ENCODE data around the gene C6orf52. TPM values are rescaled to one million over a fixed set of nuclear protein-coding genes. Genes with fewer than 3 reads are reported as not detected.

Gene C6orf52
- total RNA-seq, 1 experiment from 2014 or later: 6.5 TPM

DNA sequence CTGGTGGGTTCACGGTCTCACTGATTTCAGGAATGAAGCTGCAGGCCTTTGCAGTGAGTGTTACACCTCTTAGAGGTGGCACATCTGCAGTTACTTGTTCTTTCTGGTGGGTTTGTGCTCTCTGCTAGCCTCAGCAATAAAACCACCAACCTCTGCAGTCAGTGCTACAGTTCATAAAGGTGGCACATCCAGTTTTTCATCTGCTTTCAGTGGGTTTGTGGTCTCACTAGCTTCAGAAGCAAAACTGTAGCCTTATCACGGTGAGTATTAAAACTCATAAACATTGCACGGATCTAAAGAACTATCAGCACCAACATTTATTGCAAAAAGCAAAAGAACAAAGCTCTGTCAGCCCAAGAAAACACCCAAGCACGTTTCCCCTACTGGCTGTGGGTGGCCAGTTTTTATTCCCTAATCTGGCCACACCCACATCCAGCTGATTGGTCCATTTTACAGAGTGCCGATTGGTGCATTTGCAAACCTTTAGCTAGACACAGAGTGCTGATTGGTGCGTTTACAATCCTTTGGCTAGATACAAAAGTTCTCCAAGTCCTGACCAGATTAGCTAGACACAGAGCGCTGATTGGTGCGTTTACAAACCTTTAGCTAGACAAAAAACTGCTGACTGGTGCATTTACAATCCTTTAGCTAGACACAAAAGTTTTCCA, 25.0 kb upstream of the C6orf52 start:
- Histone ChIP-seq H3K4me3 (ENCODE audit: low read depth in 2 of 2, low read length in 2 of 2) (no peak overlapping the region), H3K27ac (ENCODE audit: low read length) (no peak overlapping the region), H3K9me3 (ENCODE audit: control insufficient read depth, insufficient read depth, low read depth, low read length) (no peaks in the 10 kb centered on the region), H3K4me1 (ENCODE audit: control insufficient read depth, insufficient read depth, low read length) (peaks cover 9% of the 10 kb centered on the region), H3K36me3 (ENCODE audit: control insufficient read depth, insufficient read depth, low read length) (no peaks in the 10 kb centered on the region), H3K27me3 (ENCODE audit: control insufficient read depth, insufficient read depth, low read length) (no peaks in the 10 kb centered on the region)
- ATAC-seq (no peak), DNase-seq (ENCODE audit: low read depth, low spot score) (no peak)
- POLR2A ChIA-PET: interaction anchor here (0.6 kb wide), 1 partner anchor 30 kb away, joined by 3 read pairs; no protein-coding TSS in a partner anchor
- TF ChIP-seq, protein P1, sequence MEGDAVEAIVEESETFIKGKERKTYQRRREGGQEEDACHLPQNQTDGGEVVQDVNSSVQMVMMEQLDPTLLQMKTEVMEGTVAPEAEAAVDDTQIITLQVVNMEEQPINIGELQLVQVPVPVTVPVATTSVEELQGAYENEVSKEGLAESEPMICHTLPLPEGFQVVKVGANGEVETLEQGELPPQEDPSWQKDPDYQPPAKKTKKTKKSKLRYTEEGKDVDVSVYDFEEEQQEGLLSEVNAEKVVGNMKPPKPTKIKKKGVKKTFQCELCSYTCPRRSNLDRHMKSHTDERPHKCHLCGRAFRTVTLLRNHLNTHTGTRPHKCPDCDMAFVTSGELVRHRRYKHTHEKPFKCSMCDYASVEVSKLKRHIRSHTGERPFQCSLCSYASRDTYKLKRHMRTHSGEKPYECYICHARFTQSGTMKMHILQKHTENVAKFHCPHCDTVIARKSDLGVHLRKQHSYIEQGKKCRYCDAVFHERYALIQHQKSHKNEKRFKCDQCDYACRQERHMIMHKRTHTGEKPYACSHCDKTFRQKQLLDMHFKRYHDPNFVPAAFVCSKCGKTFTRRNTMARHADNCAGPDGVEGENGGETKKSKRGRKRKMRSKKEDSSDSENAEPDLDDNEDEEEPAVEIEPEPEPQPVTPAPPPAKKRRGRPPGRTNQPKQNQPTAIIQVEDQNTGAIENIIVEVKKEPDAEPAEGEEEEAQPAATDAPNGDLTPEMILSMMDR (IDR thresholded peaks at IDR 0.05): no peak
- TF ChIP-seq TCF7L2 (IDR thresholded peaks at IDR 0.05; ENCODE audit: low read depth, low read length): no peak
- no peak for TF ChIP-seq SIN3A (IDR thresholded peaks at IDR 0.05; ENCODE audit: borderline replicate concordance, insufficient read depth, low read depth, low read length)
- no peak for TF ChIP-seq POLR2AphosphoS5 (IDR thresholded peaks at IDR 0.05; ENCODE audit: low read depth, low read length)
- TF ChIP-seq, protein P2, sequence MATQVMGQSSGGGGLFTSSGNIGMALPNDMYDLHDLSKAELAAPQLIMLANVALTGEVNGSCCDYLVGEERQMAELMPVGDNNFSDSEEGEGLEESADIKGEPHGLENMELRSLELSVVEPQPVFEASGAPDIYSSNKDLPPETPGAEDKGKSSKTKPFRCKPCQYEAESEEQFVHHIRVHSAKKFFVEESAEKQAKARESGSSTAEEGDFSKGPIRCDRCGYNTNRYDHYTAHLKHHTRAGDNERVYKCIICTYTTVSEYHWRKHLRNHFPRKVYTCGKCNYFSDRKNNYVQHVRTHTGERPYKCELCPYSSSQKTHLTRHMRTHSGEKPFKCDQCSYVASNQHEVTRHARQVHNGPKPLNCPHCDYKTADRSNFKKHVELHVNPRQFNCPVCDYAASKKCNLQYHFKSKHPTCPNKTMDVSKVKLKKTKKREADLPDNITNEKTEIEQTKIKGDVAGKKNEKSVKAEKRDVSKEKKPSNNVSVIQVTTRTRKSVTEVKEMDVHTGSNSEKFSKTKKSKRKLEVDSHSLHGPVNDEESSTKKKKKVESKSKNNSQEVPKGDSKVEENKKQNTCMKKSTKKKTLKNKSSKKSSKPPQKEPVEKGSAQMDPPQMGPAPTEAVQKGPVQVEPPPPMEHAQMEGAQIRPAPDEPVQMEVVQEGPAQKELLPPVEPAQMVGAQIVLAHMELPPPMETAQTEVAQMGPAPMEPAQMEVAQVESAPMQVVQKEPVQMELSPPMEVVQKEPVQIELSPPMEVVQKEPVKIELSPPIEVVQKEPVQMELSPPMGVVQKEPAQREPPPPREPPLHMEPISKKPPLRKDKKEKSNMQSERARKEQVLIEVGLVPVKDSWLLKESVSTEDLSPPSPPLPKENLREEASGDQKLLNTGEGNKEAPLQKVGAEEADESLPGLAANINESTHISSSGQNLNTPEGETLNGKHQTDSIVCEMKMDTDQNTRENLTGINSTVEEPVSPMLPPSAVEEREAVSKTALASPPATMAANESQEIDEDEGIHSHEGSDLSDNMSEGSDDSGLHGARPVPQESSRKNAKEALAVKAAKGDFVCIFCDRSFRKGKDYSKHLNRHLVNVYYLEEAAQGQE (IDR thresholded peaks at IDR 0.05; ENCODE audit: insufficient read depth in 1 of 2, low read depth in 2 of 2, low read length in 1 of 2): no peak
- no TSS peak for BruUV-seq (replicated peaks)
- intact Hi-C loops (cut with micrococcal nuclease; ENCODE audit: unreplicated experiment): loop anchor here (10.0 kb wide), 1 partner anchor 75 kb away; no protein-coding TSS in a partner anchor
- in situ Hi-C loops (cut with HindIII; ENCODE audit: low pct_unique_long_range_greater_than_20kb, low sequenced_read_pairs): no loop called here
- CTCF ChIA-PET: no interaction called here

DNA sequence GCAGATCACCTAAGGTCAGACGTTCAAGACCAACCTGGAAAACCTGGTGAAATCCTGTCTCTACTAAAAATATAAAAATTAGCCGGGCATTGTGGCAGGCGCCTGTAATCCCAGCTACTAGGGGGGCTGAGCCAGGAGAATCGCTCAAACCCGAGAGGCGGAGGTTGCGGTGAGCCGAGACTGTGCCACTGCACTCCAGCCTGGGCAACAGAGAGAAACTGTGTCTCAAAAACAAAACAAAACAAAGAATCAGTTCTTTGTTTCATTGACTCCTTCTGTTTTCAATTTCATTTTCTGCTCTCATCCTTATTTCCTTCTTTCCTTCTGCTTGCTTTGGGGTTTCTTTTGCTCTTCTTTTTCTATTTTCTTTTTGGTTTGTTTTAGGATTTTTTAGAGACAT, 19.5 kb upstream of the C6orf52 start:
- TF ChIP-seq, protein P2 (IDR thresholded peaks at IDR 0.05; ENCODE audit: insufficient read depth in 1 of 2, low read depth in 2 of 2, low read length in 1 of 2): no peak
- TF ChIP-seq POLR2AphosphoS5 (IDR thresholded peaks at IDR 0.05; ENCODE audit: low read depth, low read length) (no peak), SIN3A (IDR thresholded peaks at IDR 0.05; ENCODE audit: borderline replicate concordance, insufficient read depth, low read depth, low read length) (no peak), TCF7L2 (IDR thresholded peaks at IDR 0.05; ENCODE audit: low read depth, low read length) (no peak)
- TF ChIP-seq, protein P1 (IDR thresholded peaks at IDR 0.05): no peak
- ATAC-seq (no peak), DNase-seq (ENCODE audit: low read depth, low spot score) (no peak)
- ChIA-PET CTCF (no interaction called here), POLR2A (no interaction called here)
- no peak overlapping the region for H3K4me3 ChIP-seq (ENCODE audit: low read depth in 2 of 2, low read length in 2 of 2)
- 0 out of 2 replicates have a peak, but pooled peaks cover 3% of the 10 kb centered on the region for H3K4me1 ChIP-seq (ENCODE audit: control insufficient read depth, insufficient read depth, low read length)
- intact Hi-C loops (cut with micrococcal nuclease; ENCODE audit: unreplicated experiment) (loop anchor here (10.0 kb wide), 1 partner anchor 81 kb away; no protein-coding TSS in a partner anchor), in situ Hi-C loops (cut with HindIII; ENCODE audit: low pct_unique_long_range_greater_than_20kb, low sequenced_read_pairs) (no loop called here)
- no TSS peak for BruUV-seq (replicated peaks)
- no peaks in the 10 kb centered on the region for H3K27me3 ChIP-seq (ENCODE audit: control insufficient read depth, insufficient read depth, low read length)
- peaks cover 9% of the 10 kb centered on the region for H3K36me3 ChIP-seq (ENCODE audit: control insufficient read depth, insufficient read depth, low read length)
- H3K9me3 ChIP-seq (ENCODE audit: control insufficient read depth, insufficient read depth, low read depth, low read length): no peaks in the 10 kb centered on the region
- H3K27ac ChIP-seq (ENCODE audit: low read length): peak overlapping the region; percentile 34; the same call in 1 of the 2 replicates

Data from Panc1 (cell line).